HG03135 (cell line): Measurements from ENCODE around the gene NR2F2.

Source experiments
- ATAC-seq: cut with Tn5 transposase; IDR thresholded peaks from one replicate; pipeline ENCODE4 v1.9.1; 2021; ENCODE audit warnings: mild to moderate bottlenecking, moderate library complexity; ENCODE audit not compliant: unreplicated experiment

NR2F2 gene

DNA sequence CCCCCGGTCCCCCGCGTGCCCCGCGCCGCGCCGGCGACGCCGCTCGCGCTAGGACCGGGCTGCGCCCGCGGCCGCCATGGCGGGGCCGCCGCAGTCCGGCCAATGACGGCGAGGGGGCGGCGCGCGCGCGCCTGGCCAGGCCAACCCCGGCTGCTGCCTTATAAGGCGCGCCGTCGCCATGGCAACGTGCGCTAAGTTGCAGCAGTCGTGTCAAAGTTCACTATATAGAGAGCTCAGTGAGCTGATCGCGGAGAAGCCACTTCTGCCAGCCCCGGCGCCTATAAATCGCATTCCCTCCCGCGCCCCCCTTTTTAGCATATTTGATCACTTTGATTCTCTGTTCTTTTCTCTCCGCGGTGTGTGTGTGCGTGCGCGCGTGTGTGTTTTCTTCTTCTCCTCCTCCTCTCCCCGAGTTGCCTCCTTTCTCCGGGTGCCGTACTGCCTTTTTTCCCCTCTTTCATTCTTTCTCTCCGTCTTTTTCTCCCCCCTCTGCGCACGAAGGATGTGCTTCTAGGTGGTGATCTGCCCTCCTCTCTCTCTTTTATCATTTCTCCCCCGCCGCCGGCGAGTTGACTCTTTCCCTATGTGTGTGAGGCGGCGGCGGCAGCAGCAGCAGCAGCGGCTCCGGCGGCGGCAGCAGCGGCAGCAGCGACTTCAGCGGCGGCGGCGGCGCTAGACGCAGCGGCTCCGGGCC lies at the start of gene NR2F2:
NR2F2 (plus strand) TSS at position 251 of the 694 bp plus-strand sequence. CDS start 1,406 bp downstream, outside the sequence.
- peak; percentile 77 for ATAC-seq

DNA sequence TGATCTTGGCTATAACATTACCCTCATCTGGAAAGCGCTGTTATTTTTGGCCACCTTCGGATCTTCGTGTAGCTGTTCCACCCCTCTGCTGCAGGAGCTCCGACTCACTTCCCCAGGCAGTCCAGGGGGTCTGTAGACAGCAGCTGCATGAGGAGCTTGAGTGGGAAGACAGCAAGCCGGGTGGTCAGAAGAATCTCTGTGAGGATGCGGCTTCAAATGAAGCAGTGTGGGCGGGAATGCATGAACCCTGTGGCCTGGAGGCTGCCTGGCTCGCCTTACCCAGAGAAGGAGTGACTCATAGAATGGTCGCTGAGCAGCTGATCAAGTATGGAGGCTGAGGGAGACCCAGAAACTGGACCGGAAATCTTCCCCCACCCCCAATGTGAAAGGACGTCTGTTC lies 45.2 kb upstream of the NR2F2 start:
- ATAC-seq, result no peak

DNA sequence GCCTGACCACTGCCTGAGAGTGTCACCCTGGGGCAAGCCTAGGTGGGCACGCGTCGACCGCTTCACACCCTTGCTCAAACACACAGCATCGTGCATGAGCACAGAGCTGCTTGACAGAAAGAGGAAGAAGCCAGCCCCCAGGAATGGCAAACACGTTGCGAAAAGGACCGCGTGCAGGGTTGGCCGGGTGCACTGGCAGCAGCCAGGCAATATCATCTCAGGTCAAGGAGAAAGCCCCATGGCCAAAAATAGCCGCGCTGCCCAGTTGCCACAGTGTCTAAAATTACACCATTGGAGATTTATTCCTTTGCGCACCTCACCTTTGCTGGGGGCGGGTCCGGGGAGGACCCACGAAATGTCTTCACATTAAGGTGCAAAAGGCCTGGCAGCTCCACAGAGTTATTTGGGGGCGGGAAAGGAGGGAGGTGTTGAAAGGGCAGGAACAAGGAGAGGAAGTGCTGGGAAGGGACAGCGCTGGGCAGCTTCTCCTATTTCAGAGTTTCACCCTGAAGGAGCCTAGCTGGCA lies 44.7 kb upstream of the NR2F2 start:
- no peak for ATAC-seq

DNA sequence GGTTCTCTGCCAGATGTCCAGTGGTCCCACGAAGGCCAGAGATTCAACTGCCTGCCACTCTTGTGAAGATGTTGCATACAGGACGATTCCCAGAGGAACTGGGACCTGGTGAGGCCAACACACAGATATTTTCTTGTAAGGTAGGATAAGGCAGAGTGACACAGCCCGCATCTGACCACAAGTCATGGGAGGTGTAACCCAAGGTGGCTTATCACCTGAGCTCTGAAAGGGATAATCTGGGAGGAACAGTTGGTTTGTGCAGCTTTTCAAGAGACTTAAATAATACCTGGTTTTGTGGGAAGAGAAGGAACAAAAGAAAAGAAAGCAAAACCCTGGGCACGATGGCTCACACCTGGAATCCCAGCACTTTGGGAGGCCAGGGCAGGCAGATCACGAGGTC lies 39.8 kb upstream of the NR2F2 start:
- ATAC-seq, result no peak

DNA sequence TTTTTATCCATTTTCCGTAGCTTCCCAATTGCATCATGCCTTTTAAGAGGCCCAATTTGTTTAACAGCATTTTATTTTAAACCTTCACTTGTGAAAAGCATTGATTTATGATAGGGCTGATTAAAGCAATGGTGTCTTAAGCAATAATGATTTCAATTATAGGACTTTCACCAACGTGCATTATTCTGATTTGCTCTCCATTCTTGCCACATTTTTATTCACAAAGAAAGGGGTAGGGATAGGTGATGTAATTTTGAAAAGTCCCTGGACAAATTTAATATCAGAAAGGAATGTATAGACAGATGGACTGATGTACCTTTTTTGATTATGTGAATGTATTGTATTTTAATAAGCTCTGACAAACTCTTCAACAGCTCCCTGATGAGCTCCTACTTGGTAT lies 37.9 kb upstream of the NR2F2 start:
- ATAC-seq, result no peak

DNA sequence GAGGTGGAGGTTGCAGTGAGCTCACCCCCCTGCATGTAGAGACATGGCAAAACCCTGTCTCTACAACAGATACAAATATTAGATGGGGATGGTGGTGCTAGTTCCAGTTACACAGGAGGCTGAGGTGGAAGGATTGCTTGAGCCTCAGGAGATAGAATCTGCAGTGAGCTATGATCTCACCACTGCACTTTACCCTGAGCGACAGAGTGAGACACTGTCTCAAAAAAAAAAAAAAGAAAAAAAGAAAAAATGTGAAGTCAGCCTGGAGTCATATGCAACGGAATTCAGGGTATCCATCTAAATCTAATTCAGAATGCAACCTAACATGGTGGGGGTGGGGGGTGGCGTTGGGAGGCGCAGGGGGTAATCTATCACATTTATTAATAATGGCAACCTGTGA lies 37.1 kb upstream of the NR2F2 start:
- no peak for ATAC-seq

DNA sequence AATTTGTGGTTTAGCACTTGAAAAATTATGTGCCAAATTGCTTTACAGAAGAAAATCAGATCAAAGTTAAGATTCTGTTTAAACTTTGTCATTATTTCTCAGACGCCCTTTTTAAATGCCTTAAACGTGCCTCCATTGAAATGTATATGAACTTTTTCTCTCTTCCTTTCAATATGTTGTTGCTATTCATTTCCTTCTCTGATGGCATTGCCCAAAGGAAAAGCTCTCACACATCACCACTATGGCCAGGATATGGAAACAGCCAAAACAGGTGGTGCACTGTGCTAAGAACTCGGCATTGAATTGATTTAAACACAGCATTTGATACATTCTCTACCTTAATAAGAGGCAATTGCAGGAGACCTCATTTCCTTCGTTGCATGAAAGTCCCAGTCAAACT lies 35.7 kb upstream of the NR2F2 start:
- no peak for ATAC-seq

DNA sequence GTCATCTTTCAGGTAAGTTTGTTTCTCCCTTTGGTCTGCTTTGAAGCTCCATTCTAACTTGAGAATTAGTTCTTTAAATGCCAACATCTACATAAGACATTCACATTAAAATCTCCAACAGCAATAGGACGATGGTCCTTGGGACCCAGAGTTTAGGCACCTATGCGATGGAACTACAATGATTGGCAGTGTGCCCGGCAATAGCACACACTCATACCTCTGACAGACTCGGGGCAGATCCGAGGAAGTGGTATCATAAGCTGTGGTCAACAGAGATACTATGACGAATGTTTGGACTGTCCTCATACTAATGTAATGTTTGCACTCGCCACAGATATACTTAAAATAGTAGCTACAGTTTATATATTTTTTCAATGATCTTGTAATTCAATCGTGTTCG lies 34.2 kb upstream of the NR2F2 start:
- ATAC-seq, result no peak

DNA sequence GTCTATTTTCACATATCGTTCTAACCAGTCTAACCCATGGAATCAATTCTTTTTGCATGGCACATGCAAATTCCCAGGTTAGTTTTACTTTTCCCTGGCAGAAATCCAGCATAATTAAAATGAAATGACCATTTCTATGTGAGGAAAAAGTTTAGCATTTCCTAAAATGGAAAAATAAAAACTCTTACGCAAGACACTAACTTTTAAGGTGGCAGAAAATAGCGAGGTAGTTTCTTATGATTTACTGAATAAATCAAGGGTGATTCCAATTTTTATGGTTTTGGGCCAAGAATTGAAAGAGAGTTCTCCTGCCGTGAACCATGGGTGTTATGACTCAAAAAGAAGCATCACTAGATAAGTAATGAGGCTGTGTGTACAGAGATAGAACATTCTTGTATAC lies 32.7 kb upstream of the NR2F2 start:
- no peak for ATAC-seq

DNA sequence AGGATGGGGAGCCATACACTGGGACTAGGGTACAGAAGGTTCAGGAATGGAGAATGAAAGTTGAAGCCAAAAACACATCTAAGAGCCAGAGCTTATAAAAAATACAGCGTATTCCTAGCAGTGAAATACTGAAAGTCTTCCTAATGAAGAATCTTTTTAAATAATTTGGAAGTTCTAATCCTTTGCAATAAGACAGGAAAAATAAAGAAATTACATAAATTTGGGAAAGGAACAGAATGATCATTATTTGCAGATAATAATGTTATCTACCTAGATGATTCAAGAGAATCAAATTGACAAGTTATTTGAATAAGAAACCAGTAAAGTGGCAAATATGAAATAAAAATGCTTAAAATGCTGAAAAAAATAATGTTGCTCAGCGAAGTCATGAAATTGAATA lies 32.3 kb upstream of the NR2F2 start:
- ATAC-seq, result no peak

DNA sequence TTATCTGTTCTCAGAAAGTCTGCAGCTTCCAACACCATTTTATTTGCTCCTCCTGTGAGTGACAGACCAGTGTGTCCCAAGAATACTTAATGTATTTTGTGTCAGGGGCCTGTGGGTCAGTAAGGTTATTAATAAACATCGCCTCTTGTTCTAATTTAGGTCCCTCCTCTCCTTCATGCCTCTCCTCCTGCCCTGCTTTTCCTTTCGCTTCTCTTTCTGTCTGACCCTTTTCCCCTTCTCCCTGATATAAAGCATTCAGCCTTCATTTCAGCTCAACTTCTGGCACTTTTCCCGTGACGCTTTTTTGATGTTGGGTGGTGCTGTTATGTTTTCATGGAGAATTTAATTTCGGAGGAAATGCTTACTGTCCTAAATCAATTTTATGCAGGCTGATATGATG lies 29.7 kb upstream of the NR2F2 start:
- ATAC-seq, result no peak

DNA sequence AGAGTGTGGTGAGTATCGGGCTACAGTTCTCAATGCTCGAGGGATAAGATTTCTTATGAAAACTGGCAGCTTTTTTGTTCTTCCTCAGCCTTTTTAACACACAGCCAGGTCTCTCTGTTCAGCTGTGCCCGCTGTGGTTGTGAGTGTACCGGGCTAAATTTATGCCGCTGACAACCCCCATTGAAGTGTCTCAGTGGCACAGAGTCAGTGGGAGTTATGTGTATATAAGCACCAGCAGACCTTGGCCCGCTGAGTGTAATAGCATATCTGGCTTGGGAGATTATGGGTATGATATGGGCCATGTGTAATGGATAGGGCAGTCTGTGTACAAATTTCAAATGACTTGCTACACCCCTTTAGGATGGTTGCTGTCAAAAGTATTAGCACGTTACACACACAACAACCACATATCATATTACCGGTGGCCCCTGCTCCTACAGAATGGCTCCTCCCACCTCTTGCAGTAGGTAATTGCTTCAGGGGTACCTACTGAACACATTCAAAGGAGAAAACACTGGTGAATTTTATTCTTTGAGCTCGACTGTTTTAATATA lies 26.9 kb upstream of the NR2F2 start:
- ATAC-seq, result no peak

DNA sequence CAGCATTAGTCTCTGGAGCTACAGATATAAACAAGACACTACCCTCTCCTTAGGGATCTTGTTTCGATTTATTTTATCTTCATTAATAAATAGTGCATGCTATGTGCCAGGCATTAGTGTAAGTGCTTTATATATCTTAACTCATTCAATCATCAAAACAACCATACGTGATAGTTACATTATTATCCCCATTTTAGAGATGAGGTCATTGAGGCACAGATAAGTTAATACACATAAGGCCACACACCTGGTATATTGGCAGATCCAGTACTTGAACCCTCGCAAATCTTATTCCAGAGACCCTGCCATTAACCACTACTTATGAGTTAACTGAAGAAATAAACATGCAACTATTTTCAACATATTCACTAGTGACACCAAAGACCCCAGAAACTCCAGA lies 25.7 kb upstream of the NR2F2 start:
- ATAC-seq, result no peak

DNA sequence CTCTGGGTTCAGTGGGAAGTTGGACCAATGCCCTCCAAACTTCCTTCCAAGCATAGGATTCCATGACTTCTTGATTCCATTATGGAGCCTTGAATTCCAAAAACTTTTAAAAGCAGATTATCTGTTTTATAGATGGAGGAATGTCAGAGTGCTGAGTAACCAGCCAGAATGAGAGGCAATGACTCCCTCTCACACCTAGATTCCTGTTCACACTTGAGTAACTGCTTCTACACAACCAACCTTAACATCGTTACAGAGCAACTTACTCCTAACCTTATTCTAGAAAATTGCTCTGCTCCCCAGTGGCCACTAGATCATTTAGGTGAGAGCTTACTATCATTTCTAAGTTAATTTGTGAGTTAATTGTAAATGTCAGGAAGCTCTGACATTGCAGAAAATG lies 24.2 kb upstream of the NR2F2 start:
- ATAC-seq, result no peak

DNA sequence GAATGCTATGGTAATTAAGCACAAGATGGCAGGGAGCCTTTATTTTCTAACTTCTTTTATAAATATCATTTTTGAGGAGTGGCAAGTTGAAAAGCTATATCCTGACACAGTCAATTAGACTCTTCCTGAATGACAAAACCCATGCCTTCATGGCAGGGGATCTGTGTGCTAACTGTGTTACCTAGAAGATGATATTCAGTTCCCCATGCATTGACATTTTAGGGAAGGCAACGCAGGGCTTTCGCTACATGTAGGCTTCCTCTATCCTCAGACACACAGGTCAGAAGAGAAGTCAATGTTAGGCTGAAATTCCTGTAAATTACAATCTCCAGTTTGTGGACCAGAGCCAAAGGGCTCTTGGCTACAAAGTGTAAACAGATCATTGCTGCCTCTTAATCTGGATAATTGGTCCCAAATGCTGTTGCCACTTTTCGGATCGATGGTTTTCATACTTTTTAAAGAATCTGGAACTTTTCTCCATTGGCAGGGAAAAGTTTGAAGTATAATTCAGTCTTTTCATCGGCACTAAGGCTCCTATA lies 22.6 kb upstream of the NR2F2 start:
- ATAC-seq, result no peak

DNA sequence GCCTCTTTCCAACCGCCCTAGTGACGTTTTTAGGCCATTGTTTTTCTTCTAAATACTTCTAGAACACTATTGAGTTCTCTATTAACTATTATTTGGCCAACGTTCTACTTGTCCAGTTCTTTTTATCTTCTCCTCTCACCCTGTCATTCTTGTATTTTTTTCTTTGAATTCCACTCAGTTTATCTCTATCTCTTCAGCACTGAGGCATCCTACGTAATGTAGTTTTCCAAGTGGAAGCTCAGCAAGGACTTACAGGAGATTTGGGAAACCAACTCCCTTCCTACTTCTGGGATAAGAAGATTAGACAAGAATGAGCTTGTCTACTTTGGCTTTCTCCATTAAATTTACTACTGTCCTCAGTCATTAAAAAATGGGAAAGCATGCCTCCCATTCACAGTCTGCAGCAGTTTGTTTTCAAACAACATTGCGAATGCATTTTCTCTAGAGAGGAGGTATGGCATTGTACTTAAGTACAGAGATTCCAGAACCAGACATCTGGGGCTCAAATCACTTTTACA lies 21.3 kb upstream of the NR2F2 start:
- no peak for ATAC-seq

DNA sequence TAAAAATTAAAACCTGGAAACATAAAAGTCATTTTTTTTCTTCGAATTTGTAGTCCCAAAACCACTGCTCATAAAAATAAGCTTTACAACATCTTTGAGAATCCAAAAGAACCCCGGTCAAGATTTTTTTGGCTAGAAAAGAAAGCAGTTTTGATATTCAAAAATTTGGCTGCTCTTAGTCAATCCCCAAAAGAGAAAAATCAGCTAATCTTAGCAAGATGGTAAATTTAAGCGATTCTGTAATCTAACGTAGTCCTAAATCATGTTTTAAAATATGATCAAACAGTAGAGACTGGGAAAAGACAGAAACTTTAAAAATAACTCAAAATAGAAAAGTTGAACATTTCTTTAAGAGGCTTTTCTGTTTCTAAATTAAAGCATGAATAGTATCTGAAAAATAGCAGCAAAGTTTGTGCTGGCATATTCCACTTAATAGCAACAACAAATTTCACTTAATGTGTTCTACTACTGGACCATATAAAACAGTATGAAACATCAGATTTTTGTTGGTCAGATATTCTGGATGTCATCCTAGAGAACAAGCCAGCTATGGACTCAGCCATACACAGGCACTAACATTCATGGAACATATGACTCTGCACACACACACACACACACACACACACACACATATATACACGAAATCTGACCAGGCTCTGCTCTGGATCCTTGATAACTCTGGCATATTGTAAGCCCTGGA lies 19.1 kb upstream of the NR2F2 start:
- ATAC-seq, result no peak

DNA sequence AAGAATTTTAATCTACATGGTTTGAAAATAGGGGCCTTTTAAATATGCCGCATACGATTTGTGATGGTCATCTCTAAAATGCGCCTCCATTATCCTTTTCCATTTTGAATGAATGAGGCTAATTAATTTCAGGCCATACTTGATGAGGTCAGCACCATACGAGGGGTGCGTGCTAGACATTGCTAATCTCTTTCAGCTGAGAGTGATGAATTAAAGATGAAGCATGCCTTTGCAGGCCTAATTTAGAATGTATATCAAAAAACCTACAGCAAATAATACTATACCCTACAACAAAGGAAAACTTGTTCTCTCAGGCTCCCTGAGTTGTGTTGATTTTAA lies 18.6 kb upstream of the NR2F2 start:
- no peak for ATAC-seq

DNA sequence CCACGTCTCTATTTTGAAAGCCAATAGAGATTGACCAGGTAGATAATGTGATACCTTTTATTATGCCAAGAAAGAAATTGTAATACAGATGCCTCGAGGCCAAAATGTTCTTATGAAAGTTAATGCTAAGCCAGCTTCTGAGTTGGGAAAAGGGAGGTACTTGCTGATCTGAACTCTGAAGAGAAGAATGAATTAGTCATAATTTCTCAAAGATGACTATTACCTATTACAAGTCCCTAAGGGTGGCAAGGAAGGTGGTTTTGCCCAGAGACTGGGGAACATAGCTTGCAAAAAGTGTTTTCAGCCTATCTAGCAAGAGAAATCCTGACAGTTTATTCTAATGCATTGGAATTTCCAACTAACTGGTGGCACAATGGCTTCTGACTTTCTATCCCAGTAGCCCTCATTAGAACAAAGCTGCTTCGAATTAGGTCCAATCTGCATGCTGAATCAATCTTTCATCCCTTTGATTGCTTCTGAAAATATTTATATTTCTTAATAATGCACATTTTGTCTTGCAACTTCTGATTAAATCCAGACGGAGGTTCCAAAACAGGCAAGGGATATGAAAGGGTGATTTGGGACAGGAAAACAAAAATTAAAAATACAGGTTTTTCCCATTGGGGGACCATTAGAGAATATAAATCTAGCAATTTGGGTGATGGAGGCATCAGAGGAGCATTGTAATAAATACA lies 17.7 kb upstream of the NR2F2 start:
- no peak for ATAC-seq

DNA sequence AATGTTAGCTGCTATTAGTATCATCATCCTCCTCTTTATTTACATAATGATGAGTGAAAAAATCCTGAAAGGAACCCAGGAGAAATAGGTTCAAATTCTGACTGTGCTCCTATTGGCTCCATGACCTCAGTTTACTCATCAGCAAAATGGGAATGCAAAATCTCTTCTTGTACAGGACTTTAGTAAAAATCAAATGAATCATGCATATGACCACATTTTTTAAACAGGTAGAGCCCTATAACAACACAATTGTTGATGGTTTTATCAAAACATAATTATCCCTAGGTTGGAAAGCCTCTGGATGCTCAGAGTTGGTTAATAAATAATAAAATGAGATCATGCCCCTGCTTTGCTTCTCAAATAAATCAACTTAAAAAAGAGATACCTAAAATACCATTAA lies 16.0 kb upstream of the NR2F2 start:
- no peak for ATAC-seq

DNA sequence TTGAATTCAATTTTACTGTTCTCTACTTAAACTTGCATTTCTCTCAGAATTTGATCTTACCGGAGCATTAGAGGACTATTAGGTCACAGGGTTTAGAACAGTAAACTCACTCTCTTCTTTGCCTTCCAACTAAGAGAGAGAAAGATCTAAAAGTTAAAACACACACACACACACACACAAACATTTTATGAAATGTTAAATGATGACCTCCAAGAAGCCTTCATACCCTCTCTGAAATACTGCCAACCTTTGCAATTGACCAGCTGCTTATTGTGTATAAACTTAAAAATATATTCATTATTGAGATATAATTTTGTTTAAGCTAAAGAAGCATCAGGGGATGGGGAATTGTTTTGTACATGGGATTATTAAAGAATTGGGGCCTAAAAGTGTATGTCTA lies 15.5 kb upstream of the NR2F2 start:
- no peak for ATAC-seq
